Measurements from ENCODE around the gene TP53I13.

DNA sequence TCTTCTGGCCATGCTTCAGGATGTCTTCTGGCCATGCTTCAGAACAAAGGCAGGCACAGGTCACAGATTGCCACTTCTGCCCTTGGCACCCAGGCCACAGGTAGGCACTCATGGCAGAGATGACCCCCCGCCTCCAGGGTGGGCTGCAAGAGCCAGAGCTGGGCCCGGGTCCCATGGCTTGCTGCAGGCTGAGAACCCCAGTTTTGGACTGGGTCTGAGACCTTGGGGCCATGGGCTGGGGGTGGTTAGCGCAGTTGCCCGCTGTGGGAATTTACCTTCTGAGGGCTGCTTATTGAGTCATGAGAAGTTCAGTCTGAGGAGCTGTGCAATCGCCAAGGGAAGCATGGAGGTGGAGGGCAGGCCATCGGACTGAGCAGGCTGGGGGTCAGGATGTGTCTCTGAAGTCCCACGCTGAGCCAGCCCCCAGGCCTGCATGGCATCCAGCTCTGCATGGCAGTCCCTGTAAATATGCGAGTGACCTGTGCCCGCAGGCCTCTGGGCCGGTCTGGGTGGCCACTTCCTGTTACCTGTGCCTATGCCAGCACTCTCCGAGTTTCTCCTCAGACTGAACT is 26.1 kb downstream of the TP53I13 start:
- TF ChIP-seq CTCF (conservative IDR thresholded peaks at IDR 0.05 in 1 of 2, IDR thresholded peaks at IDR 0.05 in 1 of 2; ENCODE audit: low read depth in 1 of 2, low read length in 2 of 2) (no peak), EZH2 (IDR thresholded peaks at IDR 0.05; ENCODE audit: low read length, missing control alignments) (no peak)

Measured in fibroblast of lung (primary cell).